K562 (cell line): Measurements from ENCODE around the gene RPL27. TPM values are rescaled to one million over a fixed set of nuclear protein-coding genes. Genes with fewer than 3 reads are reported as not detected.
A peak's percentile ranks its signal among the peaks of the same experiment; 100 is the strongest.

ENCODE experiments used
- CBFB ChIP-seq: sonication (generic); formaldehyde crosslinking; IDR thresholded peaks from 2 replicates; pipeline ENCODE4 v1.4.0; 2020; ENCODE audit warnings: mild to moderate bottlenecking, missing genetic modification reagents
- CCNT2 ChIP-seq: IDR thresholded peaks from 2 replicates; pipeline ENCODE4 v1.6.1; 2011; ENCODE audit warnings: borderline replicate concordance, low read depth, mild to moderate bottlenecking, moderate library complexity, mixed read lengths, low read length; ENCODE audit not compliant: insufficient read length; ENCODE audit errors: extremely low read depth
- E2F6 ChIP-seq, 2 experiments: IDR thresholded peaks; 2 replicates each; pipeline ENCODE4 v1.6.1; 2011; ENCODE audit warnings: borderline replicate concordance in 1 of 2, control low read depth in 1 of 2, low read depth in 1 of 2, low read length in 1 of 2, mild to moderate bottlenecking in 1 of 2, mixed read lengths in 1 of 2, moderate library complexity in 1 of 2; ENCODE audit not compliant: insufficient read depth in 1 of 2, insufficient read length in 1 of 2, poor library complexity in 1 of 2, severe bottlenecking in 1 of 2; ENCODE audit errors: extremely low read depth in 1 of 2
- ELK1 ChIP-seq: sonication (generic); formaldehyde crosslinking; IDR thresholded peaks from 2 replicates; pipeline ENCODE4 v1.8.1; 2022; ENCODE audit warnings: missing genetic modification reagents
- GTF2F1 ChIP-seq: IDR thresholded peaks from 2 replicates; pipeline ENCODE4 v1.6.1; 2011; ENCODE audit warnings: low read depth, low read length, improper control_type of control experiment
- MAFK ChIP-seq: IDR thresholded peaks from 2 replicates; pipeline ENCODE4 v1.6.1; 2011; ENCODE audit warnings: low read length, improper control_type of control experiment
- MCM7 ChIP-seq, 2 experiments: fragments of 450-650 bp; IDR thresholded peaks; 2 replicates each; pipeline ENCODE4 v1.6.1; 2016 to 2018
- YY1 ChIP-seq, 3 experiments: IDR thresholded peaks; 2 replicates each; pipeline ENCODE4 v1.6.1; 2011; ENCODE audit warnings: low read length in 2 of 3, mild to moderate bottlenecking in 2 of 3, moderate library complexity in 2 of 3, borderline replicate concordance in 1 of 3, control low read depth in 1 of 3, low read depth in 1 of 3; ENCODE audit not compliant: insufficient read depth in 3 of 3, insufficient replicate concordance in 2 of 3, control insufficient read depth in 1 of 3, insufficient read length in 1 of 3; ENCODE audit errors: extremely low read depth in 1 of 3
- ZBTB40 ChIP-seq, 2 experiments: fragments of 450-650 bp in 1 of 2; sonication (generic) in 1 of 2; formaldehyde crosslinking in 1 of 2; IDR thresholded peaks; 2 replicates each; pipeline versions ENCODE4 v1.7.1 to v1.9.0; 2016 to 2022; ENCODE audit warnings: inconsistent platforms in 1 of 2, mild to moderate bottlenecking in 1 of 2, missing genetic modification reagents in 1 of 2
- ZC3H8 ChIP-seq: fragments of 450-650 bp; IDR thresholded peaks from 2 replicates; pipeline ENCODE4 v1.6.1; 2017
- ZNF175 ChIP-seq: fragments of 200-800 bp; sonication (Bioruptor generic); IDR thresholded peaks from 2 replicates; pipeline ENCODE4 v1.6.1; 2016; ENCODE audit warnings: low read depth, mild to moderate bottlenecking, missing genetic modification characterization, missing compliant biosample characterization
- ZNF277 ChIP-seq: fragments of 250-450 bp; sonication (Bioruptor Pico); IDR thresholded peaks from 2 replicates; pipeline ENCODE4 v1.8.0; 2022; ENCODE audit warnings: inconsistent platforms, mild to moderate bottlenecking, moderate library complexity, borderline replicate concordance
- polyA plus RNA-seq, 8 experiments: library from polyadenylated mRNA; depleted of rRNA in 4 of 8; stranded (reverse) in 5 of 8; unstranded in 3 of 8; fragments of >200 nt; fragmentation: Nextera tagmentation in 2 of 8; fragmentation: Illumina TruSeq in 1 of 8; extraction: Ambion mirVana in 2 of 8; extraction: Trizol in 1 of 8; gene quantifications; 2 replicates each; pipeline versions ENCODE4 v1.2.1 to v1.2.3, GENCODE V29; 2011 to 2014; ENCODE audit warnings: inconsistent platforms in 1 of 8, missing spikeins in 1 of 8
- total RNA-seq, 7 experiments: library from RNA; depleted of rRNA in 6 of 7; stranded (reverse); fragments of >200 nt in 6 of 7; fragmentation: Illumina TruSeq in 2 of 7; extraction: Trizol in 2 of 7; gene quantifications; 2 replicates each; pipeline versions ENCODE4 v1.2.1 to v1.2.3, GENCODE V29; 2011 to 2021; ENCODE audit warnings: low replicate concordance in 1 of 7

RPL27 gene
- total and polyA plus RNA-seq, 9 of the 15 experiments (the other 6 are each of a cell fraction or from before 2014, with no cell fraction given): 1,539 to 6,155 (median 3,710) TPM

- TF ChIP-seq ZBTB40 (IDR thresholded peaks at IDR 0.05) (peak; percentile 58), ZBTB40 (CRISPR knock-in tag; IDR thresholded peaks at IDR 0.05) (no peak), E2F6 (IDR thresholded peaks at IDR 0.05; ENCODE audit: borderline replicate concordance in 1 of 2, extremely low read depth in 1 of 2, insufficient read depth in 1 of 2, insufficient read length in 1 of 2, low read depth in 1 of 2, low read length in 1 of 2, poor library complexity in 1 of 2, severe bottlenecking in 1 of 2) (peak; percentile 85 to 98), MCM7 (IDR thresholded peaks at IDR 0.05) (no peak), ZNF175 (CRISPR knock-in tag) (no peak), CCNT2 (no peak), ZC3H8 (no peak), YY1 (IDR thresholded peaks at IDR 0.05; ENCODE audit: borderline replicate concordance in 1 of 3, control insufficient read depth in 1 of 3, extremely low read depth in 1 of 3, insufficient read depth in 3 of 3, insufficient read length in 1 of 3, insufficient replicate concordance in 2 of 3, low read depth in 1 of 3, low read length in 2 of 3) (peak in 1 of 3 experiments; percentile 27), CBFB (0 out of 2 replicates have a peak, but pooled peaks have one; percentile 27), MAFK (no peak), GTF2F1 (no peak), ELK1 (CRISPR knock-in tag) (no peak), ZNF277 (CRISPR knock-in tag) (no peak)
Observed at GRCh38 chr17:42980766-42981397, 17.3 kb upstream of the RPL27 start (continued).
